SK-N-SH (cell line): ENCODE data around the gene KRABD2.

ENCODE experiments used
- CTCF ChIA-PET: fragments of 300-600, 350-600 bp; formaldehyde crosslinking; extraction: SDS; loops from one replicate; lab custom pipeline; 2021; lab: Yijun Ruan, JAX
- POLR2A ChIA-PET: fragments of 350-600 bp; sonication (Branson Sonifier 250); formaldehyde crosslinking; extraction: SDS; loops from one replicate; lab custom pipeline; 2020; ENCODE audit warnings: antibody characterized with exemption, inconsistent platforms; lab: Yijun Ruan, JAX
- DNase-seq: peaks from one replicate; pipeline ENCODE4 v3.0.0; 2012
- H2AFZ ChIP-seq: fragments of 200-600 bp; sonication (generic); 2 replicates; pipeline ENCODE4 v1.8.1; 2016; ENCODE audit warnings: antibody characterized with exemption, mild to moderate bottlenecking, low read depth
- H3F3A ChIP-seq: fragments of 200-600 bp; sonication (generic); replicated peaks from 2 replicates; pipeline ENCODE3; 2016; ENCODE audit warnings: antibody characterized with exemption, mild to moderate bottlenecking; ENCODE audit not compliant: insufficient read depth
- H3K27ac ChIP-seq, 2 experiments: fragments of 200-500 bp in 1 of 2; fragments of 200-600 bp in 1 of 2; sonication (Bioruptor generic) in 1 of 2; sonication (generic), shearing (Covaris generic) in 1 of 2; 2 replicates each; pipeline versions ENCODE4 v1.5.1 to v1.6.1; 2014 to 2016; ENCODE audit warnings: low read depth in 2 of 2, inconsistent platforms in 1 of 2, low read length in 1 of 2, mild to moderate bottlenecking in 1 of 2, mixed read lengths in 1 of 2
- H3K27me3 ChIP-seq: fragments of 200-600 bp; sonication (generic), shearing (Covaris generic); 2 replicates; pipeline ENCODE4 v1.6.1; 2016; ENCODE audit warnings: mixed run types; ENCODE audit not compliant: insufficient read depth
- H3K36me3 ChIP-seq, 2 experiments: fragments of 200-500 bp in 1 of 2; fragments of 200-600 bp in 1 of 2; sonication (Bioruptor generic) in 1 of 2; sonication (generic) in 1 of 2; replicated peaks in 1 of 2; 2 replicates each; pipeline versions ENCODE3 to v1.5.1; 2014 to 2016; ENCODE audit warnings: low read length in 1 of 2, mild to moderate bottlenecking in 1 of 2; ENCODE audit not compliant: insufficient read depth in 2 of 2, control insufficient read depth in 1 of 2
- H3K4me1 ChIP-seq, 2 experiments: fragments of 200-500 bp in 1 of 2; fragments of 200-600 bp in 1 of 2; sonication (Bioruptor generic) in 1 of 2; sonication (generic), shearing (Covaris generic) in 1 of 2; 2 replicates each; pipeline versions ENCODE4 v1.5.1 to v1.6.1; 2014 to 2016; ENCODE audit warnings: low read depth in 1 of 2, low read length in 1 of 2, mixed run types in 1 of 2; ENCODE audit not compliant: insufficient read depth in 2 of 2, control insufficient read depth in 1 of 2
- H3K4me2 ChIP-seq: fragments of 200-600 bp; sonication (generic), shearing (Covaris generic); 2 replicates; pipeline ENCODE4 v1.6.1; 2017; ENCODE audit warnings: mixed run types
- H3K4me3 ChIP-seq, 2 experiments: fragments of 200-500 bp in 1 of 2; fragments of 200-600 bp in 1 of 2; sonication (Bioruptor generic) in 1 of 2; sonication (generic), shearing (Covaris generic) in 1 of 2; 2 replicates each; pipeline versions ENCODE4 v1.5.1 to v1.8.1; 2014 to 2016; ENCODE audit warnings: low read depth in 2 of 2, inconsistent platforms in 1 of 2, low read length in 1 of 2, mild to moderate bottlenecking in 1 of 2, mixed read lengths in 1 of 2, moderate library complexity in 1 of 2
- H3K79me2 ChIP-seq: fragments of 200-600 bp; sonication (generic); 2 replicates; pipeline ENCODE4 v1.8.1; 2017; ENCODE audit warnings: mild to moderate bottlenecking; ENCODE audit not compliant: insufficient read depth
- H3K9ac ChIP-seq: fragments of 200-600 bp; sonication (generic); 2 replicates; pipeline ENCODE4 v1.6.1; 2017; ENCODE audit warnings: mixed run types
- H3K9me2 ChIP-seq: fragments of 200-600 bp; sonication (generic); 2 replicates; pipeline ENCODE4 v1.6.1; 2017; ENCODE audit warnings: mixed run types
- H3K9me3 ChIP-seq: fragments of 200-600 bp; sonication (generic); 2 replicates; pipeline ENCODE4 v1.6.1; 2017; ENCODE audit warnings: mixed run types, mild to moderate bottlenecking, moderate library complexity
- H4K20me1 ChIP-seq: fragments of 200-600 bp; sonication (generic); 2 replicates; pipeline ENCODE4 v1.6.1; 2017; ENCODE audit warnings: mild to moderate bottlenecking, mixed run types; ENCODE audit not compliant: insufficient read depth
- CHD2 ChIP-seq: fragments of 150-350 bp; IDR thresholded peaks from 2 replicates; pipeline ENCODE4 v1.6.1; 2018; ENCODE audit warnings: low read length; ENCODE audit not compliant: partially characterized antibody
- CTCF ChIP-seq: fragments of 200-600 bp; sonication (generic); IDR thresholded peaks from 2 replicates; pipeline ENCODE4 v1.6.1; 2017; ENCODE audit warnings: antibody characterized with exemption, mild to moderate bottlenecking, moderate library complexity
- EP300 ChIP-seq, 2 experiments: IDR thresholded peaks; 2 replicates each; pipeline versions ENCODE4 v1.4.0 to v1.6.1; 2012; ENCODE audit warnings: borderline replicate concordance in 1 of 2, low read depth in 1 of 2, low read length in 1 of 2
- FOSL2 ChIP-seq: IDR thresholded peaks from 2 replicates; pipeline ENCODE4 v1.4.0; 2012; ENCODE audit warnings: low read depth, mild to moderate bottlenecking, moderate library complexity, borderline replicate concordance
- GATA2 ChIP-seq: sonication (generic); formaldehyde crosslinking; IDR thresholded peaks from 2 replicates; pipeline ENCODE4 v1.5.0; 2020; ENCODE audit warnings: mild to moderate bottlenecking, missing genetic modification reagents
- IRF3 ChIP-seq: fragments of 150-350 bp; IDR thresholded peaks from 2 replicates; pipeline ENCODE4 v1.6.1; 2016; ENCODE audit warnings: mild to moderate bottlenecking, low read depth, low read length
- JUND ChIP-seq: IDR thresholded peaks from 2 replicates; pipeline ENCODE4 v1.4.0; 2012
- MAX ChIP-seq: IDR thresholded peaks from 2 replicates; pipeline ENCODE4 v1.4.0; 2012; ENCODE audit warnings: low read depth
- MXI1 ChIP-seq: IDR thresholded peaks from 2 replicates; pipeline ENCODE4 v1.6.1; 2012; ENCODE audit warnings: mild to moderate bottlenecking, low read depth, low read length, improper control_type of control experiment
- NFIC ChIP-seq: IDR thresholded peaks from 2 replicates; pipeline ENCODE4 v1.4.0; 2012; ENCODE audit warnings: borderline replicate concordance
- POLR2AphosphoS5 ChIP-seq: IDR thresholded peaks from 2 replicates; pipeline ENCODE4 v1.6.1; 2012; ENCODE audit warnings: low read depth, low read length
- RAD21 ChIP-seq: IDR thresholded peaks from 2 replicates; pipeline ENCODE4 v1.6.1; 2012; ENCODE audit warnings: mild to moderate bottlenecking, low read length
- RCOR1 ChIP-seq: fragments of 150-350 bp; IDR thresholded peaks from 2 replicates; pipeline ENCODE4 v1.6.1; 2017; ENCODE audit warnings: antibody characterized with exemption, low read length
- REST ChIP-seq: IDR thresholded peaks from 2 replicates; pipeline ENCODE4 v1.6.1; 2012; ENCODE audit warnings: mild to moderate bottlenecking, low read depth, low read length, moderate library complexity
- RFX5 ChIP-seq: IDR thresholded peaks from 2 replicates; pipeline ENCODE4 v1.6.1; 2012; ENCODE audit warnings: mild to moderate bottlenecking, improper control_type of control experiment, low read length
- RXRA ChIP-seq: IDR thresholded peaks from 2 replicates; pipeline ENCODE4 v1.4.0; 2012; ENCODE audit warnings: low read depth, mild to moderate bottlenecking, borderline replicate concordance
- SIN3A ChIP-seq: IDR thresholded peaks from 2 replicates; pipeline ENCODE4 v1.6.1; 2012; ENCODE audit warnings: low read depth, mild to moderate bottlenecking, low read length, moderate library complexity, borderline replicate concordance
- SMC3 ChIP-seq: IDR thresholded peaks from 2 replicates; pipeline ENCODE4 v1.6.1; 2012; ENCODE audit warnings: low read depth, low read length, improper control_type of control experiment
- TAF1 ChIP-seq: IDR thresholded peaks from 2 replicates; pipeline ENCODE4 v1.6.1; 2012; ENCODE audit warnings: low read depth, mild to moderate bottlenecking, low read length, moderate library complexity, borderline replicate concordance
- TCF12 ChIP-seq: IDR thresholded peaks from 2 replicates; pipeline ENCODE4 v1.4.0; 2012
- TEAD4 ChIP-seq: IDR thresholded peaks from 2 replicates; pipeline ENCODE4 v1.4.0; 2012; ENCODE audit warnings: mild to moderate bottlenecking, borderline replicate concordance; ENCODE audit not compliant: insufficient read depth
- USF1 ChIP-seq: IDR thresholded peaks from 2 replicates; pipeline ENCODE4 v1.4.0; 2012; ENCODE audit warnings: low read depth, borderline replicate concordance
- ZBTB33 ChIP-seq: IDR thresholded peaks from 2 replicates; pipeline ENCODE4 v1.4.0; 2012; ENCODE audit warnings: low read depth, borderline replicate concordance
- WGBS: methylation state at CpG from one replicate; pipeline ENCODE4 v1.1.6; 2017; ENCODE audit warnings: low lambda C conversion rate; 5-methylcytosine and 5-hydroxymethylcytosine counted together

Gene KRABD2

GRCh38 chr17:8383143-8383822 lies 6.8 kb upstream of the KRABD2 start, which contains the start of gene RPL26:
RPL26 (minus strand) TSS chr17:8383193; CDS start chr17:8382310, 883 bp downstream.
- Histone ChIP-seq H3K9ac (peak within 1 kb of the TSS; percentile 95), H3F3A (peaks cover 64% of the 10 kb centered on the region), H3K9me3 (no peaks in the 10 kb centered on the region), H4K20me1 (peaks cover 39% of the 10 kb centered on the region), H3K4me2 (peak within 1 kb of the TSS; percentile 98), H3K4me1 (peaks cover 21 to 28% of the 10 kb centered on the region in 2 experiments; a peak in 3 of 4 replicates), H3K9me2 (no peaks in the 10 kb centered on the region), H3K4me3 (peak within 1 kb of the TSS; percentile 73 to 87), H3K27ac (peak within 1 kb of the TSS; percentile 77 to 90), H3K79me2 (peaks cover 48% of the 10 kb centered on the region), H3K36me3 (peaks cover 23 to 40% of the 10 kb centered on the region in 2 experiments), H3K27me3 (no peaks in the 10 kb centered on the region), H2AFZ (peak within 1 kb of the TSS; percentile 73)
- WGBS = 0% methylated on average over 12 of the region's 55 CpGs
- ChIA-PET POLR2A (interaction anchor here (0.7 to 1.2 kb wide), 6 partner anchors 9 to 402 kb away, joined by 3 to 6 read pairs (median 4); partner anchors contain the start of genes MYH10 and SLC25A35), CTCF (interaction anchor here (0.6 to 2.9 kb wide), 40 partner anchors 8 to 407 kb away, joined by 3 to 19 read pairs (median 4); partner anchors contain the start of genes CCDC42, MYH10, NDEL1 and RNF222)
- peak; percentile 94 for DNase-seq
- TF ChIP-seq MAX = peak; percentile 94
- peak; percentile 70 for TF ChIP-seq REST
- TF ChIP-seq JUND = no peak; the same call in 1 of the 2 replicates
- peak; percentile 40; the same call in 1 of the 2 replicates for TF ChIP-seq RAD21
- TF ChIP-seq MXI1 = peak; percentile 94
- TF ChIP-seq IRF3 = no peak
- peak; percentile 43; the same call in 1 of the 2 replicates for TF ChIP-seq TCF12
- peak in 1 of 2 experiments; percentile 8; a peak in 1 of 4 replicates for TF ChIP-seq EP300 (IDR thresholded peaks at IDR 0.05; ENCODE audit: borderline replicate concordance in 1 of 2, low read depth in 1 of 2, low read length in 1 of 2)
- no peak for TF ChIP-seq RFX5
- TF ChIP-seq FOSL2 = no peak
- no peak for TF ChIP-seq GATA2
- TF ChIP-seq POLR2AphosphoS5 = peak; percentile 99
- TF ChIP-seq SIN3A = peak; percentile 97; the same call in 1 of the 2 replicates
- peak; percentile 99 for TF ChIP-seq CHD2
- no peak for TF ChIP-seq TEAD4
- TF ChIP-seq NFIC = no peak
- TF ChIP-seq CTCF = peak; percentile 98
- TF ChIP-seq ZBTB33 = peak; percentile 99
- no peak for TF ChIP-seq USF1
- TF ChIP-seq SMC3 = peak; percentile 53
- TF ChIP-seq TAF1 = peak; percentile 100
- no peak; the same call in 1 of the 2 replicates for TF ChIP-seq RCOR1
- no peak for TF ChIP-seq RXRA
